Suppressor macrophage treated with lipopolysaccharide for 1 hour (primary cell): ENCODE data around the gene MYBPHL.

Experiments used
- DNase-seq, 3 donors: peaks; one replicate each; pipeline ENCODE4 v3.0.0-alpha.2; 2020 to 2022

Gene MYBPHL

DNA sequence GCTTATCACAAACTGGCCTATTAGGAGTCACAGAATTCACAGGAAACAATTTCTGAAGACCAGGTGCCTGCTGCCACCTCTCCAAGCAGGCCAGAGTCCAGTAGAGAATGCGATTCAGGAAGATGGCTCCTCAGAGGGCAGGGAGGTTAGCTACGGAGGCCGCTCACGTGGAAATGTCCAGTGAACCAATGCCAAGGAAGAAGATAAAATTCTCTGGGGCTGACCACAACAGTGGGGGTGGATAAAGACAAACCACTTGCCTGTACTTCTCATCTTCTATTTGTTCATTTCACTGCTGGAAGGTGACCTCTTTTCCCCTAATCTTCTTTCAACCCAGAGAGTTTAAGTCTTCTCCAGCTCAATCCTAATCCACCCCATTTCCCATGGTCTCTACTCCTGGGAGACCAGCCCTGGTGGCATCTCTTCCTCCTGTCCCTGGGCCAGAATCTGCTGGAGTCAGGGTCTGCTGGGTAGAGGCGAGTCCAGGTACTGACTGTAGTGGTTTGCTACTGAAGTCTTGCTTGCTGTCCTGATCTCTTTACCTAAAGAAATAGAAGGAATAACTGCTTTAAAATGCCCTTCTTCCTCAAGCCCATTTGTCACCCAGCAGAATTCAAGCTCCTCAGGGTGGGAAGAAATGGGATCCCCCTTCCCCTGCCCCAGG, 27.1 kb downstream of the MYBPHL start:
- DNase-seq, result no peak

DNA sequence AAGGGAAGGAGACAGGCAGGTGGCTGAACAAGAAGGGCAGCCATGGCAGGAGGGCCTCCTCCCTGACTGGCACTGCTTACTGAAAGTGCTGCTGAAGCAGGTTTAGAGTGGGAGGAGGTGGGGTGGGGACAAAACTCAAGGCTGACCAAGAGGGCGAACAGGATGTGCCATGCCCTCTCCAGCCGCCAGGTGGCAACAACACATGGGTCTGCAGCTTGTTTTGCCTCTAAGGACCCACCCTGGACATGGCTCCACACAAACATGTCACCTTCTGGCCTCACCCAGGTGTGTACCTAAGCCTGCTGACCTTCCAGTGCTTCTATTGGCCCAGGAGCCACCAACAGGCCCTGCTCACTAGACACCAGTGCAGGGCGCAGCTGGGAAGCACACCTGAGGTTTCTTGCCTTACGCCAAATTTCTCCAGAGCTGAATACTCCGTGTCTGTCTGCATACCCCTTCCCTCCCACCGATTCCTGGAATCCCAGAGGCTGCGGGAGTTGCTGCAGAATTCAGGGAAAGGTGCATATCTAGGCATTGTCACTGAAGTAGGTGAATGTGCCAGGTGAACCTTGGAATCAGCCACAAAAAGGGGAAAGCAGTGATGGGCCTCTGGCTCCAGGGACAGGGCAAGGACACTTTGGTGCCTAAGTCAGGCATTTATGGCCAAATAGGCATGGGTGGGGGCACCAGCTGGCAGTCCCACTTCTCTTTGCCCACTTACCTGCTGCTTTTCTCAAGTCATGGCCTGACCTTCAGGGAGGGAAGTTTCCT, 29.2 kb downstream of the MYBPHL start:
- peak; percentile 83 to 87 (median 84) for DNase-seq

DNA sequence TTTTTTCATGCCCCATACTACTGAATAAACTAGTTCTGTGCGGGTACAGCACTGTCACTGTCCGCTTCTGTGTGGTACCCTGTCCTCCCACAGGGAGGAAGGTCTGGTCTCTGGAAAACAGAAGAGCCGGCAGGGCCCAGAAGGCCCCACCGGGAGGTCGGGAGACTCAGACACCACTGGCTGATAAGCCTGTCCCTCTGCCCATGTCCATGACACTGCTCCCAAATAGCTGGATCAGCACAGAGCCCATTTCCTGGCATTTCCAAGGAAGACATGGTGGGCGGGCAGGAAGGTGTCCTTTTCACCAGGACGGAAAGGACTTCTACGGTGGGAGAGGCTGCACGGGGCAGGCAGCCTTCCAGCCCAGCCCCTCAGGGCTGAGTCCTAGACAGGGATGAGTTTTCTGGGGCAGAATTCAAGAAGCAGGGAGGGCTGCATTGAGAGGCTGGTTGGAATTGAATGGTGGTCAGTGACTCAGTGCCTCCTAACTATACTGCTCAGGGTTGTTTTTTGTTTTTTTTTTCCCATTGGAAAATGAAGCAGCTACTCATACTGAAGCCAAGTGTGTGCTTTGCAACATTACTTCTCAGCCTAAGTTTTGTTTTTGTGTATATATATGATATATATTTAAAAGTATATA, 31.0 kb downstream of the MYBPHL start:
- no peak for DNase-seq

DNA sequence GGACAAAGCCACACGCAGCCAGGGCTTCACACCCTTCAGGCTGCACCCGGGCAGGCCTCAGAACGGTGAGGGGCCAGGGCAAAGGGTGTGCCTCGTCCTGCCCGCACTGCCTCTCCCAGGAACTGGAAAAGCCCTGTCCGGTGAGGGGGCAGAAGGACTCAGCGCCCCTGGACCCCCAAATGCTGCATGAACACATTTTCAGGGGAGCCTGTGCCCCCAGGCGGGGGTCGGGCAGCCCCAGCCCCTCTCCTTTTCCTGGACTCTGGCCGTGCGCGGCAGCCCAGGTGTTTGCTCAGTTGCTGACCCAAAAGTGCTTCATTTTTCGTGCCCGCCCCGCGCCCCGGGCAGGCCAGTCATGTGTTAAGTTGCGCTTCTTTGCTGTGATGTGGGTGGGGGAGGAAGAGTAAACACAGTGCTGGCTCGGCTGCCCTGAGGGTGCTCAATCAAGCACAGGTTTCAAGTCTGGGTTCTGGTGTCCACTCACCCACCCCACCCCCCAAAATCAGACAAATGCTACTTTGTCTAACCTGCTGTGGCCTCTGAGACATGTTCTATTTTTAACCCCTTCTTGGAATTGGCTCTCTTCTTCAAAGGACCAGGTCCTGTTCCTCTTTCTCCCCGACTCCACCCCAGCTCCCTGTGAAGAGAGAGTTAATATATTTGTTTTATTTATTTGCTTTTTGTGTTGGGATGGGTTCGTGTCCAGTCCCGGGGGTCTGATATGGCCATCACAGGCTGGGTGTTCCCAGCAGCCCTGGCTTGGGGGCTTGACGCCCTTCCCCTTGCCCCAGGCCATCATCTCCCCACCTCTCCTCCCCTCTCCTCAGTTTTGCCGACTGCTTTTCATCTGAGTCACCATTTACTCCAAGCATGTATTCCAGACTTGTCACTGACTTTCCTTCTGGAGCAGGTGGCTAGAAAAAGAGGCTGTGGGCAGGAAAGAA, 32.0 kb downstream of the MYBPHL start:
- peak in 1 of 3 donors; percentile 14 for DNase-seq

DNA sequence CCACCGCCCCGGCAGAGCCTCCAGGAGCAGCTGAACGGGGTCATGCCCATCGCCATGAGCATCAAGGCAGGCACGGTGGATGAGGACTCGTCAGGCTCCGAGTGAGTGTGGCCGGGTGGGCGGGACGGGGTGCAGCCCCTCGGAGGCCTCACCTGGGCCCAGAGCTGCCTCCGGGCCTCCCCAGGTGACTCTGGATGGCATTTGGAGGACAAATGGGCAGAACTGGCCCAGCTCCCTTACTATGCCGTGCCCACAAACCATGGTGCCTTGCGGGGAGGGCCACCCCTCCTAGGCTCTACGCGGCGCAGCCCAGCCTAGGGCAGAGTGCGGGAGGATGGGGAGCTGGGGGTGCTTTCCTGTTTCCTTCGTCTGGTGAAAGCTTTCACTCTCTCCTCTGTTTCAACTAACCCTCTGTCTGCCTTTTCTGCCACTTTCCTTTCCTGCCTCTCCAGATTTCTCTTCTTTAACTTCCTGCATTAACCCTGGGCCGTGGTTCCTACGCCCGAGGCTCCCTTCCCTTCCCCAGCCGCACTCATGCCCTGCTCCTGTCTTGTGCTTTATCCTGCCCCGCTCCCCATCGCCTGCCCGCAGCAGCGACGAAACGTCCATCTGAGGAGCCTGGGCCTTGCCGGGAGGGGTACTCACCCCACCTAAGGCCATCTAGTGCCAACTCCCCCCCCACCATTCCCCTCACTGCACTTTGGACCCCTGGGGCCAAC, 33.1 kb downstream of the MYBPHL start:
- DNase-seq, result peak in 1 of 3 donors; percentile 20

DNA sequence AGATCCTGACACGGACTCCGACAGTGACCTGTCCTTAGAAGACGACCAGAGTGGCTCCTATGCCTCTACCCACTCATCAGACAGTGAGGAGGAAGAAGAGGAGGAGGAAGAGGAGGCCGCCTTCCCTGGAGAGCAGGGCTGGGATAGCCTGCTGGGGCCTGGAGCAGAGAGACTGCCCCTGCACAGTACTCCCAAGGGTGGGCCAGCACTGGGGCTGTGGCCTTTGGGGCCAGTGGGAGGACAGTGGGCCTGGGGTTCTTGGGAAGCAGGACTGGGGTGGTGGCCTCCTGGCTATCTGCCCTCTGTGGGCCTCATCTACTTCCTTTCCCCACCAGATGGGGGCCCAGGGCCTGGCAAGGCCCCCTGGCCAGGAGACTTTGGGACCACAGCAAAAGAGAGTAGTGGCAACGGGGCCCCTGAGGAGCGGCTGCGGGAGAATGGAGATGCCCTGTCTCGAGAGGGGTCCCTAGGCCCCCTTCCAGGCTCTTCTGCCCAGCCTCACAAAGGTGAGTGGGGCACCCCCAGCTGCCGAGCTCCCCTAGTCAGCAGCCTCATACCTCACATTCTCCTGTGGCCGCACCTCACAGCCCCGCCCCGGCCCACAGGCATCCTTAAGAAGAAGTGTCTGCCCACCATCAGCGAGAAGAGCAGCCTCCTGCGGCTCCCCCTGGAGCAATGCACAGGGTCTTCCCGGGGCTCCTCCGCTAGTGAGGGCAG, 33.8 kb downstream of the MYBPHL start:
- no peak for DNase-seq

DNA sequence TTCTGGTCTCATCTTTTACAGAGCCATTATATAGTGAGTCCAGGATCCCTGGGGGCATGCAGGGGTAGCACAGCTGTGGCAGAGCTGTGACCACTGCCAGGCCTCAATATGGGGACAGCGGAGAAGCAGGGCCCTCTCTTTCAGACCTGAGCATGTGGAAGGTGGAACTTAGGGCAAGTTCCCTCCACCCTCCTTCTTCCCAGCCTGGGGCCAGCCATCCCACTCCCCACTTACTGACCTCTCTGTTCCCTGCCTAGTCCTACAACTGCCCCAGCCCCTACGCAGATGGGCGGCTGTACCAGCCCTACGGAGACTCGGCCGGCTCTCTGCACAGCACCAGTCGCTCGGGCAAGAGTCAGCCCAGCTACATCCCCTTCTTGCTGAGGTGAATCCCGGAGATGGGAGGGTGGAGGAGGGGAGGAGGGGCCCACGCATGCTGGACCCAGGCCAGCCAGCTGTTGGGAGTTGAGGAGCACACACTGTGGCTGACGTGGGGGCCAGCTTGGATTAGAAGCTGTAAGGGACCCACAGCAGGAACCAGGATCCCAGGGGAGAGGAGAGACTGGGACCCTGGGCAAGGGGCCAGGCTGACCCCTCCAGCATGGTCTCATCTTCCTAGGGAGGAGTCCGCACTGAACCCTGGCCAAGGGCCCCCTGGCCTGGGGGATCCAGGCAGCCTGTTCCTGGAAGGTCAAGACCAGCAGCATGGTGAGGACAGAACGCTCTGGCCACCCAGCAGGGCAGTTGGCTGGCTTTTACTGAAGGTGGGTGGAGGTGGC, 34.6 kb downstream of the MYBPHL start:
- no peak for DNase-seq

DNA sequence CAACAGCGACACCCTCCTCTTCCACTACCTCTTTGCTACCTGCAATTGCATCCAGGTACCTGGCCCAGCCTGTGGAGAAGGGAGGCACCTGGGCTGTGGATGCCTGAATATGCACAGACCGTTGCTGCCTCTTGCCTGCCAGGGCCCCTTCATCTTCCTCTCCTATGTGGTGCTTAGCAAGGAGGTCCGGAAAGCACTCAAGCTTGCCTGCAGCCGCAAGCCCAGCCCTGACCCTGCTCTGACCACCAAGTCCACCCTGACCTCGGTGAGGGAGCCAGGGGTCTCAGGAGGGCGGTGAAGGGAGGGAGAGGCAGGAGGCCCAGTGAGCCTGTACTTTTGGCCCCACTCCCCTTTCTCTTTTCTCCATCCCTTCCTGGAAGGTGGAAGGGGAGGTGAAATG, 35.4 kb downstream of the MYBPHL start:
- DNase-seq, result no peak

DNA sequence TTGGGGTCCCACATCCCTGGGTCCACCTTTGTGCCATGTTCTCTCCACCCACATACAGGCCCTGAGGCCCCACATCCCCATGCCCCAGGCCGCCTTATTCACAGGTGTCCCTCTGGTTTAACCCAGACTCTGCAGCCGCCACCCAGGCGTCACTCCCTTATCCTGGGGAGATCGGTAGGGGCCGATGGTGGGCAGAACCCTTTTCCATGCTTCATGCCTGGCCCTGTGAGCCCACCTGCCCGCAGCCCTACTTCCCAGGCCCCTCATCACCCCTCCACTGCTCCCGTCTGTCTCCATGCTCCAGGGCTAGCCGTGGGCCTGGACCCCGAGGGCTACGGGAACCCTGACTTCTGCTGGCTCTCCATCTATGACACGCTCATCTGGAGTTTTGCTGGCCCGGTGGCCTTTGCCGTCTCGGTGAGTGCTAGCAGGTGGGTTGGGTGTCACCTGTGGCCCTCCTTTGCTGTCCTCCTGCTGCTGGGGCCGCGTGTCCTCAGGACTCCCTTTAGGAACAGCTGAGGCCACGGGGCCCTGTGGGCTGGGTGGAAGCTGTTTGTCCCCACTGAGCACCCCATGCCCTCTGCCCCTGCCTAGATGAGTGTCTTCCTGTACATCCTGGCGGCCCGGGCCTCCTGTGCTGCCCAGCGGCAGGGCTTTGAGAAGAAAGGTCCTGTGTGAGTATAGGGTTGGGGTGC, 36.0 kb downstream of the MYBPHL start:
- no peak for DNase-seq

DNA sequence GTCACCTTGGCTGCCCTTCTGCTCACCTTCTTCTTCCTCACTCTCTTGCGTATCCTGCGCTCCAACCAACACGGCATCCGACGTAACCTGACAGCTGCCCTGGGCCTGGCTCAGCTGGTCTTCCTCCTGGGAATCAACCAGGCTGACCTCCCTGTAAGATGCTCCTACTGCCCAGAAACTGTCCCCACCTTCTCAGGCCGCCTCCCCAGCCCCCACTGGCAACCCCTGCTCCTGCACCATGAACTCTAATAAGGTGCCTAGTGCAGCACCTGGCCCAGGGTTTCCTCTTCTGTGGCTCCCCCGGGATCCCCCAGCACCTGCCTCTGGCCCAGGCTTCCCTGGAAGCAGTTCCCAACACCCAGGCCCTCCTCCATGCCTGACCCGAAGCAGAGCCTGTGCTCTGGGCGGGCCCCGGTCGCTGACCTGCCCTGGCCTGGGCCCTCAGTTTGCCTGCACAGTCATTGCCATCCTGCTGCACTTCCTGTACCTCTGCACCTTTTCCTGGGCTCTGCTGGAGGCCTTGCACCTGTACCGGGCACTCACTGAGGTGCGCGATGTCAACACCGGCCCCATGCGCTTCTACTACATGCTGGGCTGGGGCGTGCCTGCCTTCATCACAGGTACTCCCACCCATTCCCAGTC, 36.7 kb downstream of the MYBPHL start:
- no peak for DNase-seq

DNA sequence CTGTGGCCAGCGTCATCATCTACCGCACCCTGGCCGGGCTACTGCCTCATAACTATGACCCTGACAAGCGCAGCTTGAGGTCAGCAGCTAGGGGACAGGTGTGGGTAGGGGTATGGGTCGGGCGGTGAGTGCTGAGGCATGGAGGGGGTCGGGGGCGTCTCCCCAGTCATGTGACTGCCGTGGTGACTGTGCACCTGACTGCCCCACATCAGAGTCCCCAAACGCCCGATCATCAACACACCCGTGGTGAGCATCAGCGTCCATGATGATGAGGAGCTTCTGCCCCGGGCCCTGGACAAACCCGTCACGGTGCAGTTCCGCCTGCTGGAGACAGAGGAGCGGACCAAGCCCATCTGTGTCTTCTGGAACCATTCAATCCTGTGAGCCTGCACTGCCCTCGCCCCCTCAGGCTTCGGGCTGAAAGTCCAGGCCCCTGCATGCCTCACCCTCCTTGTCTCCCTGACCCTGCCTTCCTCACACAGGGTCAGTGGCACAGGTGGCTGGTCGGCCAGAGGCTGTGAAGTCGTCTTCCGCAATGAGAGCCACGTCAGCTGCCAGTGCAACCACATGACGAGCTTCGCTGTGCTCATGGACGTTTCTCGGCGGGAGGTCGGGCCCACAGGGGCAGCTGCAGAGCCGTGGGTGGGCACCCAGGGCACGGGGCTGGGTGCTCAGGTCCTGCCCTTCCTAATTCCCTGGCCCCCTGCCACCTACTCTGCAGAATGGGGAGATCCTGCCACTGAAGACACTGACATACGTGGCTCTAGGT, 37.4 kb downstream of the MYBPHL start:
- no peak for DNase-seq

DNA sequence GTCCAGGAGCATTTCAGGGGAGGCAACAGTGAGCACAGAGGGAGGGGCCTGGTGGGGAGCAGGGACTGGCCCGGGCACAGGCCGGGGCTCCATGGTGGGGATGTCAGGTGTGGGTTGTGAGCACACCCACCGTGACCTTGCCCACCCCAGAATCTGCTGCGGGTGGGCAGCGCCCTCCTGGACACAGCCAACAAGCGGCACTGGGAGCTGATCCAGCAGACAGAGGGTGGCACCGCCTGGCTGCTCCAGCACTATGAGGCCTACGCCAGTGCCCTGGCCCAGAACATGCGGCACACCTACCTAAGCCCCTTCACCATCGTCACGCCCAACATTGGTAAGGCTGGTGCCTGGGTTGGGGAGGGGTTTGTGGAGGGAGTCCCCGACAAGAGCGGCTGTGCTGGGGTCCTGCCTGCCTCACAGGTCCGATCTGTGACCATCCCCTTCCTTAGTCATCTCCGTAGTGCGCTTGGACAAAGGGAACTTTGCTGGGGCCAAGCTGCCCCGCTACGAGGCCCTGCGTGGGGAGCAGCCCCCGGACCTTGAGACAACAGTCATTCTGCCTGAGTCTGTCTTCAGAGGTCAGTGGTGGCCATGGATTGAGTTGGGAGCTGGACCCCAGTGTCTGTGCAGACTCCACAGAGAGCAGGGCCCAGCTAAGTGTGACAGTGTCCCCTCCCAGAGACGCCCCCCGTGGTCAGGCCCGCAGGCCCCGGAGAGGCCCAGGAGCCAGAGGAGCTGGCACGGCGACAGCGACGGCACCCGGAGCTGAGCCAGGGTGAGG, 38.2 kb downstream of the MYBPHL start:
- no peak for DNase-seq

DNA sequence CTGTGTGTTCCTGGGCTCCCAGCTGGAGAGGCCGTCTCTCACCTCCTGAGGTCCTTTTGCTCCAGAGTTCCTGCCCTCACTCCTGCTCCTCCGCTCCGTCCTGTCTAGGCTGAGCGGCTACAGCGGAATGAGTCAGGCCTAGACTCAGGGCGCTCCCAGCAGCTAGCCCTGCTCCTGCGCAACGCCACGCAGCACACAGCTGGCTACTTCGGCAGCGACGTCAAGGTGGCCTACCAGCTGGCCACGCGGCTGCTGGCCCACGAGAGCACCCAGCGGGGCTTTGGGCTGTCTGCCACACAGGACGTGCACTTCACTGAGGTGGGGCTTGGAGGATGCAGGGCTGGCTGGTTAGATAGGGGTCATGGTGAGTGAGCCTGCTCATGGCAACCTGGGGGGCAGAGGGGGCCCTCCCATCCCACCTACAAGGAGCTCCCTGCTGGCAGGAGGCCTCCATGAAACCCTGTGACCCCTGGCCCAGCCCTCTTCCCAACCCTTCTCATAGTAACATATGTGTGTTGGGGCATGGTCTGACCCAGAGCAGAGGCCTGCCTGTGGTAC, 39.0 kb downstream of the MYBPHL start:
- no peak for DNase-seq

DNA sequence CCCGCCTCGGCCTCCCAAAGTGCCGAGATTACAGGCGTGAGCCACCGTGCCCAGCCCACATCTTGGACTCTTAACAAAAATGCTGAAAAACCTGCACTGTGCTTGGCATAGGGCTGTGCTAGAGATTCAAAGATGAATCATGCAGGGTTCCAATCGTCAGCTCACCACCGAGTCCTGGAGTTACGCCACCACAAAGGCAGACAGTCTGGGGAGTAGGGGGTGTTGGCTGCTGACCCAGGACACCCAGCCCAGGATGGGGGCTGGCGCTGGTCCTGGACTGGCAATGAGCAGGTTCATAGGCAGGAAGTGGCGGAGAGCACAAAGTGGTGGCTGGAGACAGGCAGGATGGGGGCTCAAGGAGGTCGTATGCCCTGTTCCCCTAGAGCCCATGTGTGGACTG, 39.8 kb downstream of the MYBPHL start:
- DNase-seq, result no peak

DNA sequence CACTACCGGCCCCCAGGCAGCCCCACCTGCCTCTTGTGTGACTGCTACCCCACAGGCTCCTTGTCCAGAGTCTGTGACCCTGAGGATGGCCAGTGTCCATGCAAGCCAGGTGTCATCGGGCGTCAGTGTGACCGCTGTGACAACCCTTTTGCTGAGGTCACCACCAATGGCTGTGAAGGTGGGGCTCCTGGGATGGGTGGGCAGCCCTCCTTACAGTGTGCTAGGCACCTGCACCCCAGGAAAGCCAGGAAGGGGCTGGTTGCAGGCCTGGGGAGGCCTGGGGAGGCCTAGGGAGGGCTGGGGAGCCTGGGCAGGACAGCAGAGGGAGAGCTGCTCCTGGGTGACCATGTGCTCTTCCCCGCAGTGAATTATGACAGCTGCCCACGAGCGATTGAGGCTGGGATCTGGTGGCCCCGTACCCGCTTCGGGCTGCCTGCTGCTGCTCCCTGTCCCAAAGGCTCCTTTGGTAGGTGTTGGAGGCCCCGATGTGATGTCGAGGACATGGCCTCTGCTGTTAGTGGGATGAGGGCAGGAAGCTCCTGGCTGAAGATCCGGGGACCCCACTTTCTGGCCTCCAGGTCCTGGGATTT, 41.0 kb downstream of the MYBPHL start:
- DNase-seq, result no peak

DNA sequence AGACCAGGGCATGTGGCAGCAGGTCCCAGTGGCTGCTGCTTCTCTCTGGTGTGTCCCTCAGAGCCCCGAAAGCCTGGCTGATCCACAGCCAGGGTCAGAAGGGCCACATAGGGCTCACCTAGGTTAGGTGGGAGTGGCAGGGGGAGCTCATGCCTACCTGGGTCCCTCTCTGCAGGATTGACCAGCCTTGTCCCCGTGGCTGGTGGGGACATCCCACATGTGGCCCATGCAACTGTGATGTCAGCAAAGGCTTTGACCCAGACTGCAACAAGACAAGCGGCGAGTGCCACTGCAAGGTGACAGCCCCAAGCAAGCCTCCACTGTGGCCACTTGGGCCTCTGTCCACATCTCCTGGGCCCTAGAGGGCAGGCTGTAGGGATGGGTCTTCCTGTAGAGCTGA, 41.8 kb downstream of the MYBPHL start:
- DNase-seq, result no peak

DNA sequence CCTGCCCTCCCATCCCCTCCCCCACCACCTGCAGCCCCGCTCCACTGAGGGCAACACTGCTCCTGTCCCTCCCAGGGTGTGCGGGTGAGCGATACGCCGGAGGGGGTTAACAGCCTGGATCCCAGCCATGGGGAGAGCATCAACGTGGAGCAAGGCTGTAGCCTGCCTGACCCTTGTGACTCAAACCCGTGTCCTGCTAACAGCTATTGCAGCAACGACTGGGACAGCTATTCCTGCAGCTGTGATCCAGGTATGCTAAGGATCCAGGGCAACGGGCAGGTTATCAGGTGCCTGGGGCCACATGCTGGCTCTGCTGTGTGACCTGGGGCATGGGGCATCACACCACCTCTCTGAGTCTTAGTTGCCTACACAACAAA, 42.4 kb downstream of the MYBPHL start:
- DNase-seq, result no peak
